GM23338 (cell line): ENCODE data around the gene GPRIN2. TPM values are rescaled to one million over a fixed set of nuclear protein-coding genes. Genes with fewer than 3 reads are reported as not detected.

ENCODE experiments used
- ATAC-seq: fragments of 200-7000 bp; cut with Tn5 transposase; 3 replicates; pipeline ENCODE4 v1.9.1; 2020
- DNase-seq: peaks from one replicate; pipeline ENCODE4 v3.0.0-alpha.2; 2015; ENCODE audit warnings: low spot score
- H2AFZ ChIP-seq: fragments of 200-600 bp; sonication (generic); 2 replicates; pipeline ENCODE4 v1.8.0; 2016; ENCODE audit warnings: antibody characterized with exemption, mild to moderate bottlenecking, moderate library complexity
- H3F3A ChIP-seq: fragments of 200-600 bp; sonication (generic); replicated peaks from 2 replicates; pipeline ENCODE4 v1.8.0; 2017; ENCODE audit warnings: antibody characterized with exemption, mixed run types, low read depth
- H3K27ac ChIP-seq: fragments of 200-600 bp; sonication (generic); 2 replicates; pipeline ENCODE4 v1.6.1; 2016; ENCODE audit warnings: low read depth
- H3K27me3 ChIP-seq: fragments of 200-600 bp; sonication (generic); 2 replicates; pipeline ENCODE4 v1.8.0; 2016; ENCODE audit warnings: mild to moderate bottlenecking, mixed run types, moderate library complexity; ENCODE audit not compliant: insufficient read depth
- H3K36me3 ChIP-seq: fragments of 200-600 bp; sonication (generic); 2 replicates; pipeline ENCODE4 v1.8.0; 2016; ENCODE audit warnings: mild to moderate bottlenecking; ENCODE audit not compliant: insufficient read depth
- H3K4me1 ChIP-seq: fragments of 200-600 bp; sonication (generic); 2 replicates; pipeline ENCODE4 v1.8.0; 2016; ENCODE audit warnings: mild to moderate bottlenecking, moderate library complexity; ENCODE audit not compliant: insufficient read depth
- H3K4me2 ChIP-seq: fragments of 200-600 bp; sonication (generic); 2 replicates; pipeline ENCODE4 v1.7.1; 2017; ENCODE audit warnings: mixed run types
- H3K4me3 ChIP-seq: fragments of 200-600 bp; sonication (generic); 2 replicates; pipeline ENCODE4 v1.6.1; 2016; ENCODE audit warnings: mixed run types
- H3K79me2 ChIP-seq: fragments of 200-600 bp; sonication (generic); replicated peaks from 2 replicates; pipeline ENCODE4 v1.8.0; 2017; ENCODE audit warnings: mild to moderate bottlenecking; ENCODE audit not compliant: insufficient read depth
- H3K9me2 ChIP-seq: fragments of 200-600 bp; sonication (generic); 2 replicates; pipeline ENCODE4 v1.8.0; 2017; ENCODE audit not compliant: insufficient read depth
- H4K20me1 ChIP-seq: fragments of 200-600 bp; sonication (generic); replicated peaks from 2 replicates; pipeline ENCODE4 v1.8.0; 2017; ENCODE audit warnings: mild to moderate bottlenecking; ENCODE audit not compliant: insufficient read depth
- H3K27ac Mint-ChIP-seq: 2 replicates; pipeline ENCODE4 v1.8.0; 2020; ENCODE audit warnings: inconsistent platforms, mild to moderate bottlenecking, moderate library complexity, mixed read lengths
- H3K27me3 Mint-ChIP-seq: 3 replicates; pipeline ENCODE4 v1.8.0; 2022; ENCODE audit warnings: low read depth, mild to moderate bottlenecking, moderate library complexity, mixed read lengths, inconsistent platforms; ENCODE audit not compliant: insufficient read depth, poor library complexity
- H3K36me3 Mint-ChIP-seq: 3 replicates; pipeline ENCODE4 v1.8.0; 2021; ENCODE audit warnings: low read depth, mild to moderate bottlenecking, inconsistent platforms, moderate library complexity, mixed read lengths
- H3K4me1 Mint-ChIP-seq: 3 replicates; pipeline ENCODE4 v1.8.0; 2020; ENCODE audit warnings: mild to moderate bottlenecking, inconsistent platforms, mixed read lengths
- H3K4me3 Mint-ChIP-seq: 3 replicates; pipeline ENCODE4 v1.8.0; 2021; ENCODE audit warnings: moderate library complexity, mild to moderate bottlenecking, inconsistent platforms, mixed read lengths
- H3K9me3 Mint-ChIP-seq: 3 replicates; pipeline ENCODE4 v1.8.0; 2020; ENCODE audit warnings: moderate library complexity, mild to moderate bottlenecking, inconsistent platforms, mixed read lengths
- CREB1 ChIP-seq: fragments of 250-450 bp; sonication (Bioruptor Pico); IDR thresholded peaks from 2 replicates; pipeline ENCODE4 v1.5.0; 2020; ENCODE audit warnings: low read depth, mild to moderate bottlenecking, moderate library complexity
- EZH2 ChIP-seq: fragments of 200-600 bp; sonication (generic); IDR thresholded peaks from one replicate; pipeline ENCODE4 v1.8.0; 2017; ENCODE audit warnings: antibody characterized with exemption, mild to moderate bottlenecking, low read depth; ENCODE audit not compliant: unreplicated experiment
- POLR2AphosphoS5 ChIP-seq: IDR thresholded peaks from 2 replicates; pipeline ENCODE4 v1.6.1; 2016; ENCODE audit warnings: antibody characterized with exemption, low read depth
- REST ChIP-seq: IDR thresholded peaks from one replicate; pipeline ENCODE4 v1.6.1; 2018; ENCODE audit warnings: antibody characterized with exemption; ENCODE audit not compliant: unreplicated experiment
- STAT1 ChIP-seq: IDR thresholded peaks from one replicate; pipeline ENCODE4 v1.6.1; 2016; ENCODE audit warnings: antibody characterized with exemption; ENCODE audit not compliant: unreplicated experiment
- ZNF331 ChIP-seq: fragments of 250-450 bp; sonication (Bioruptor Pico); IDR thresholded peaks from 2 replicates; pipeline ENCODE4 v1.5.0; 2020; ENCODE audit warnings: low read depth, mild to moderate bottlenecking, moderate library complexity
- ZNF462 ChIP-seq: fragments of 250-450 bp; sonication (Bioruptor Pico); IDR thresholded peaks from 2 replicates; pipeline ENCODE4 v1.5.0; 2020; ENCODE audit warnings: mild to moderate bottlenecking, moderate library complexity
- polyA plus RNA-seq: library from polyadenylated mRNA; unstranded; fragments of >200 nt; fragmentation: Nextera tagmentation; extraction: Ambion mirVana; gene quantifications from 2 replicates; pipeline ENCODE4 v1.2.1, GENCODE V29; 2016
- total RNA-seq: library from RNA; depleted of rRNA; stranded (reverse); fragments of >200 nt; shearing (Covaris generic); gene quantifications from 2 replicates; pipeline ENCODE4 v1.2.3, GENCODE V29; 2014

The GPRIN2 gene
- total and polyA plus RNA-seq, 2 experiments from 2014 or later = 2.9 to 28.5 TPM

GRCh38 chr10:46528675-46529615 is 27.5 kb downstream of the GPRIN2 start (continued):
- TF ChIP-seq ZNF462 (CRISPR knock-in tag) (no peak), EZH2 (no peak), STAT1 (no peak)

GRCh38 chr10:46528171-46528671 is 28.2 kb downstream of the GPRIN2 start:
- no peak for DNase-seq
- no peaks in the 10 kb centered on the region; the same call in 1 of the 2 replicates for H4K20me1 ChIP-seq

More at GRCh38 chr10:46528171-46528671, 28.2 kb downstream of the GPRIN2 start:
- no peak overlapping the region for H3K27ac Mint-ChIP-seq
- no peak for TF ChIP-seq POLR2AphosphoS5
- TF ChIP-seq CREB1 (CRISPR knock-in tag) = no peak
- no peak for TF ChIP-seq ZNF331
- no peak for TF ChIP-seq REST
- H3K4me3 ChIP-seq = no peak overlapping the region
- H3K27me3 Mint-ChIP-seq = no peaks in the 10 kb centered on the region
- no peaks in the 10 kb centered on the region for H3K36me3 Mint-ChIP-seq
- no peaks in the 10 kb centered on the region for H3K79me2 ChIP-seq
- H3K9me3 Mint-ChIP-seq = no peaks in the 10 kb centered on the region
- H3K4me3 Mint-ChIP-seq = no peak overlapping the region
- no peaks in the 10 kb centered on the region for H3K4me1 Mint-ChIP-seq
- 0 out of 2 replicates have a peak, but pooled peaks cover 7% of the 10 kb centered on the region for H3K4me1 ChIP-seq
- no peaks in the 10 kb centered on the region for H3K36me3 ChIP-seq
- ATAC-seq = no peak
- no peak overlapping the region for H3K27ac ChIP-seq
- no peak overlapping the region for H3K4me2 ChIP-seq
- peaks cover 11% of the 10 kb centered on the region for H3F3A ChIP-seq
- H3K9me2 ChIP-seq = peaks cover 17% of the 10 kb centered on the region
- H3K27me3 ChIP-seq = no peaks in the 10 kb centered on the region
- no peak overlapping the region for H2AFZ ChIP-seq
